AG04450 (cell line): ENCODE data around the gene ZNF8. TPM values are rescaled to one million over a fixed set of nuclear protein-coding genes. Genes with fewer than 3 reads are reported as not detected.

Experiments
- CTCF ChIA-PET: fragments of 300-600, 350-600 bp; formaldehyde crosslinking; extraction: SDS; loops from one replicate; lab custom pipeline; 2022; ENCODE audit warnings: antibody characterized with exemption, inconsistent platforms; lab: Charles Lee
- POLR2A ChIA-PET: fragments of 350-600 bp; formaldehyde crosslinking; extraction: SDS; loops from one replicate; lab custom pipeline; 2021; ENCODE audit warnings: antibody characterized with exemption, inconsistent platforms; lab: Yijun Ruan, JAX
- DNase-seq: peaks from one replicate; pipeline ENCODE4 v3.0.0-alpha.2; 2011; ENCODE audit warnings: low read depth, low spot score
- H3K27ac ChIP-seq: one replicate; pipeline ENCODE4 v1.5.1; 2012; ENCODE audit warnings: low read depth, low read length, control low read depth
- H3K27me3 ChIP-seq: one replicate; pipeline ENCODE4 v1.6.0; 2012; ENCODE audit warnings: low read length; ENCODE audit not compliant: control insufficient read depth, insufficient read depth
- H3K4me3 ChIP-seq: 2 replicates; pipeline ENCODE4 v1.5.1; 2011; ENCODE audit warnings: mild to moderate bottlenecking, low read depth, low read length, control low read depth
- H3K9me3 ChIP-seq: 2 replicates; pipeline ENCODE4 v1.5.1; 2012; ENCODE audit warnings: low read length; ENCODE audit not compliant: control insufficient read depth, insufficient read depth
- polyA plus RNA-seq: library from polyadenylated mRNA; depleted of rRNA; stranded (reverse); fragments of >200 nt; gene quantifications from 2 replicates; pipeline ENCODE4 v1.2.3, GENCODE V29; 2011; rRNA removed
- small RNA-seq: library from RNA; depleted of rRNA; stranded (forward); fragments of <200 nt; gene quantifications from one replicate; pipeline ENCODE3, GENCODE V24; 2012; ENCODE audit warnings: low read depth; ENCODE audit not compliant: insufficient read length
- TF ChIP-seq, protein P1 (sequence below): IDR thresholded peaks from 2 replicates; pipeline ENCODE4 v1.5.1; 2011; ENCODE audit warnings: low read depth, low read length, control low read depth, inconsistent platforms

ZNF8 gene
- polyA plus RNA-seq, 1 experiment = 3.2 TPM

DNA sequence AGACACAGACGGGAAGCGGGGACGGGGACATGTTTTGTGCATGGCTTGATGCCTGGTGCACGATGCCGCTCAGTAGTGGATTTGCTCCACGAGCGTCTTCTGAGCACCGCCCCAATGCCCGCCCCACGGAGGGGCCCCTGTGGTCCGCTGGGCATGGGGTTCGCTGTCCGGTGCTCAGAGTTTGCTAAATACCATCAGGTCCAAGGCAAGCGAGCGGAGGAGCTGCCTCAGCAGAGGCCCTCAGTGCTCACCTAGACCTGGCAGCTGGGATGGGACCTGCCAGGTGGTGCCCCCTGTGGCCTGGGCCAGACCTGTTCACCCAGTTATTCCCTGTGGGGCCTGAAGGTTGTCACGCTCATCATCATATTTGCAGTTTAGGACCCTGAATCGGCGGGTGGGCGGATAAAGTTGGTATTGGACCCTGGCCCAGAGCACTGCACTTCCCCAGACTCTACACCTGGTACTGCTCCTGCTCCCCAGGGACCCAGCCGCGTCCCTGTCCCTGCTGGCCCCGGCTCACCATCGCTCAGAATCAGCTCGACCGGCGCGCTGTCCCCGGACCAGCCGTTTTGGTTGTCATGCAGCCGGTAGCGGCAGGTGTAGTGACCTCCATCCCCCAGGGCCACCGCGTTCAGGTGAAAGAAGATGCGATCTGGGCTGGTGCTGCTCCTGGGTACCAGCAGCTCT lies 72.3 kb downstream of the ZNF8 start:
- TF ChIP-seq, protein P1, sequence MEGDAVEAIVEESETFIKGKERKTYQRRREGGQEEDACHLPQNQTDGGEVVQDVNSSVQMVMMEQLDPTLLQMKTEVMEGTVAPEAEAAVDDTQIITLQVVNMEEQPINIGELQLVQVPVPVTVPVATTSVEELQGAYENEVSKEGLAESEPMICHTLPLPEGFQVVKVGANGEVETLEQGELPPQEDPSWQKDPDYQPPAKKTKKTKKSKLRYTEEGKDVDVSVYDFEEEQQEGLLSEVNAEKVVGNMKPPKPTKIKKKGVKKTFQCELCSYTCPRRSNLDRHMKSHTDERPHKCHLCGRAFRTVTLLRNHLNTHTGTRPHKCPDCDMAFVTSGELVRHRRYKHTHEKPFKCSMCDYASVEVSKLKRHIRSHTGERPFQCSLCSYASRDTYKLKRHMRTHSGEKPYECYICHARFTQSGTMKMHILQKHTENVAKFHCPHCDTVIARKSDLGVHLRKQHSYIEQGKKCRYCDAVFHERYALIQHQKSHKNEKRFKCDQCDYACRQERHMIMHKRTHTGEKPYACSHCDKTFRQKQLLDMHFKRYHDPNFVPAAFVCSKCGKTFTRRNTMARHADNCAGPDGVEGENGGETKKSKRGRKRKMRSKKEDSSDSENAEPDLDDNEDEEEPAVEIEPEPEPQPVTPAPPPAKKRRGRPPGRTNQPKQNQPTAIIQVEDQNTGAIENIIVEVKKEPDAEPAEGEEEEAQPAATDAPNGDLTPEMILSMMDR = no peak
- no peak for DNase-seq
- H3K9me3 ChIP-seq = peaks cover 26% of the 10 kb centered on the region; the same call in 1 of the 2 replicates
- H3K27ac ChIP-seq = no peak overlapping the region
- POLR2A ChIA-PET = no interaction called here
- peaks cover 8% of the 10 kb centered on the region for H3K27me3 ChIP-seq
- CTCF ChIA-PET = no interaction called here
- H3K4me3 ChIP-seq = no peak overlapping the region

DNA sequence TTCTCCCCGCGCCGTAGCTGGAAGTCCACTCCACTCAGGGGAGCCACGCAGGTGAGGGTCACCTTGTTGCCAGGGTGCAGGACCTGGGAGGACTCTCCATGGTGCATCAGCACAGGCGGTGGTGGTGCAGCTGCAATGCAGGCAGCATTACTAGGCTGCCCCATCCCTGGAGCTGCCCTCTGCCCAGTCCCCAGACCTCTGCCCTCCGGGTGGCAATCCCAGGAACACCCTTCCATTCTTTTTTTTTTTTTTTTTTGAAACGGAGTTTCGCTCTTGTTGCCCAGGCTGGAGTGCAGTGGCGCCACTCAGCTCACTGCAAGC lies 72.8 kb downstream of the ZNF8 start:
- Histone ChIP-seq H3K27me3 (peaks cover 12% of the 10 kb centered on the region), H3K27ac (no peak overlapping the region), H3K9me3 (peaks cover 31% of the 10 kb centered on the region; the same call in 1 of the 2 replicates), H3K4me3 (no peak overlapping the region)
- DNase-seq = no peak
- ChIA-PET POLR2A (no interaction called here), CTCF (no interaction called here)
- TF ChIP-seq, protein P1 = no peak

DNA sequence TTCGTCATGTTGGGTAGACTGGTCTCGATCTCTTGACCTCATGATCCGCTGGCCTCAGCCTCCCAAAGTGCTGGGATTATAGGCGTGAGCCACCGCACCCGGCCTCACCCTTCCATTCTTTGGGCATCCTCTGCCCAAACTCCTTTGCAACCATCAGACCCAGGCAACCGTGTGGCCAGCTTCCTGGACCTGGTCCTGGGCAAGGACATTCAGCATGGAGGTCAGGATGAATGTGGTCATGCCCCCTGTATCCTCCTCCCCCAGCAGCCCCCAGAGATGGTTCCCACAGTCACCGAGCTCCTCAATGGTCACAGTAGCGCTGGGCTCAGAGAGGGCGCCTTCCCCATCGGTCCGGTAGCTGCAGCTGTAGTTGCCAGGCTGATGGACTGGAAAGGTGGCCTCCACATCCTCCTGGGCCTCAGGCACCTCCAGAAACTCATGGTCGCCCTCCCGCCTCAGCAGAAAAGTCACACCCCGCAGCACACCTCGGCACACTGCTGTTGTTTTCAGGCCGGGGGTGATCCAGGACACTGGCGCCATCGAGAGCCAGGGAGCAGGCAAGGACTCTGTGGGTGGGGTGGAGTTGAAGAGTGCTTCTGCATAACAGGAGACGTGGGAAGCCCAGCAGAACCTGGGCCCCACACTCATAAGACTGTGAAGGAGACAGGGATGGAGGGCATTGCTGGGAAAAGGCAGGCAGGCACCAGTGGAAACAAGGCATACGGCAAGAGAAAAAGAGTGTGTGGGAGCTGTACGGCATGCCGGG lies 73.4 kb downstream of the ZNF8 start:
- DNase-seq = no peak
- Histone ChIP-seq H3K27me3 (peaks cover 17% of the 10 kb centered on the region), H3K4me3 (no peak overlapping the region), H3K27ac (no peak overlapping the region), H3K9me3 (peaks cover 34% of the 10 kb centered on the region; the same call in 1 of the 2 replicates)
- ChIA-PET POLR2A (no interaction called here), CTCF (no interaction called here)
- TF ChIP-seq, protein P1 = no peak

Small RNAs within 50 kb of the gene (small RNA-seq; reads per million reads assigned to genes)
- gene MIR6806 = 1.1 reads per million

Other genes with a start within 250 kb of the ZNF8 start
- gene ZSCAN1, start 244.9 kb upstream of the ZNF8 start, polyA plus RNA-seq = not detected in 2 replicates
- gene ZNF135, start 219.7 kb upstream of the ZNF8 start, polyA plus RNA-seq = 6.4 and 6.6 TPM in 2 replicates
- 12.7 and 15.2 TPM in 2 replicates for gene ZSCAN18, start 180.7 kb upstream of the ZNF8 start, polyA plus RNA-seq
- gene ZNF329, start 128.2 kb upstream of the ZNF8 start, polyA plus RNA-seq = 9.5 and 10.2 TPM in 2 replicates
- 13.0 and 13.2 TPM in 2 replicates for gene ZNF274, start 95.9 kb upstream of the ZNF8 start, polyA plus RNA-seq
- gene ZNF544, start 50.0 kb upstream of the ZNF8 start, polyA plus RNA-seq = 26.4 and 27.5 TPM in 2 replicates
- gene ERVK3-1, start 26.4 kb downstream of the ZNF8 start, polyA plus RNA-seq = 41.9 and 44.5 TPM in 2 replicates
- 2.6 and 2.7 TPM in 2 replicates for gene ZSCAN22, start 48.0 kb downstream of the ZNF8 start, polyA plus RNA-seq
- 7.5 and 13.2 TPM in 2 replicates for gene A1BG, start 74.5 kb downstream of the ZNF8 start, polyA plus RNA-seq
- 0.06 TPM in 2 replicates for gene ZNF497, start 83.8 kb downstream of the ZNF8 start, polyA plus RNA-seq
- 0.33 and 0.37 TPM in 2 replicates for gene ZNF837, start 102.1 kb downstream of the ZNF8 start, polyA plus RNA-seq
- gene RPS5, start 108.3 kb downstream of the ZNF8 start, polyA plus RNA-seq = 1,927 and 2,646 TPM in 2 replicates
- gene RNF225, start 116.7 kb downstream of the ZNF8 start, polyA plus RNA-seq = not detected in 2 replicates
- gene ZNF584, start 129.7 kb downstream of the ZNF8 start, polyA plus RNA-seq = 11.9 and 14.3 TPM in 2 replicates
- 4.6 and 4.8 TPM in 2 replicates for gene ZNF132, start 161.2 kb downstream of the ZNF8 start, polyA plus RNA-seq
- gene ZNF324B, start 172.7 kb downstream of the ZNF8 start, polyA plus RNA-seq = 1.8 and 2.3 TPM in 2 replicates
- gene ZNF324, start 188.1 kb downstream of the ZNF8 start, polyA plus RNA-seq = 4.4 and 4.6 TPM in 2 replicates
- gene ZNF446, start 197.4 kb downstream of the ZNF8 start, polyA plus RNA-seq = 3.7 and 5.2 TPM in 2 replicates
- gene SLC27A5, start 233.0 kb downstream of the ZNF8 start, polyA plus RNA-seq = 7.4 and 9.8 TPM in 2 replicates
- 4.2 and 6.8 TPM in 2 replicates for gene ZBTB45, start 240.9 kb downstream of the ZNF8 start, polyA plus RNA-seq